HCT116 (cell line): ENCODE data around the gene MBP. TPM values are rescaled to one million over a fixed set of nuclear protein-coding genes. Genes with fewer than 3 reads are reported as not detected.

Experiments
- ATAC-seq: fragments of 200-7000 bp; cut with Tn5 transposase; 2 replicates; pipeline ENCODE4 v1.9.1; 2020; ENCODE audit warnings: mild to moderate bottlenecking, moderate library complexity
- BruUV-seq: library from RNA; stranded (reverse); fragments of 400-500 nt; replicated peaks from 2 replicates; lab custom pipeline; 2021; lab: Mats Ljungman, UMichigan
- CTCF ChIA-PET: fragments of 300-600 bp; sonication (Branson Sonifier 250); formaldehyde crosslinking; loops from one replicate; lab custom pipeline; 2021; ENCODE audit warnings: antibody characterized with exemption; lab: Charles Lee
- POLR2A ChIA-PET: fragments of 300-600, 350-600 bp; sonication (Branson Sonifier 250); formaldehyde crosslinking; loops from one replicate; lab custom pipeline; 2021; ENCODE audit warnings: antibody characterized with exemption; lab: Charles Lee
- RAD21 ChIA-PET, 2 experiments: fragments of 300-600 bp; sonication (Branson Sonifier 250); formaldehyde crosslinking; loops; one replicate each; lab custom pipeline; 2023; ENCODE audit warnings: low total read pairs in 2 of 2; ENCODE audit not compliant: uncharacterized antibody in 2 of 2, unreplicated experiment in 2 of 2, low non-redundant PET in 1 of 2; lab: Charles Lee
- DNase-seq: peaks from one replicate; pipeline ENCODE4 v3.0.0-alpha.2; 2010; ENCODE audit warnings: low read depth, low spot score
- H2AFZ ChIP-seq: fragments of 200-600 bp; shearing (Covaris generic), sonication (generic); 2 replicates; pipeline ENCODE4 v1.6.1; 2017; ENCODE audit warnings: low read depth, mixed run types, mixed read lengths, antibody characterized with exemption, low read length; ENCODE audit not compliant: poor library complexity, severe bottlenecking
- H3K27ac ChIP-seq: 2 replicates; pipeline ENCODE4 v1.5.1; 2012; ENCODE audit warnings: low read depth, low read length
- H3K27me3 ChIP-seq: fragments of 200-600 bp; sonication (generic); 2 replicates; pipeline ENCODE4 v1.6.1; 2016; ENCODE audit warnings: mixed run types, low read length, mixed read lengths; ENCODE audit not compliant: insufficient read depth
- H3K36me3 ChIP-seq, 2 experiments: fragments of 200-500 bp in 1 of 2; fragments of 200-600 bp in 1 of 2; sonication (Bioruptor generic) in 1 of 2; sonication (generic) in 1 of 2; 2 replicates each; pipeline versions ENCODE4 v1.5.1 to v1.6.1; 2014 to 2016; ENCODE audit warnings: low read length in 2 of 2, inconsistent platforms in 1 of 2, mixed read lengths in 1 of 2, mixed run types in 1 of 2; ENCODE audit not compliant: insufficient read depth in 2 of 2, control insufficient read depth in 1 of 2
- H3K4me1 ChIP-seq, 2 experiments: fragments of 200-600 bp in 1 of 2; sonication (generic) in 1 of 2; 2 replicates each; pipeline versions ENCODE4 v1.5.1 to v1.6.1; 2012 to 2017; ENCODE audit warnings: low read length in 2 of 2, inconsistent platforms in 1 of 2, mild to moderate bottlenecking in 1 of 2, mixed read lengths in 1 of 2, mixed run types in 1 of 2, moderate library complexity in 1 of 2; ENCODE audit not compliant: insufficient read depth in 2 of 2, control insufficient read depth in 1 of 2
- H3K4me2 ChIP-seq: fragments of 200-600 bp; sonication (generic); 2 replicates; pipeline ENCODE4 v1.6.1; 2017; ENCODE audit warnings: mixed run types, low read length, mixed read lengths
- H3K4me3 ChIP-seq, 2 experiments: fragments of 200-600 bp in 1 of 2; sonication (generic) in 1 of 2; replicated peaks in 1 of 2; 2 replicates each; pipeline ENCODE4 v1.5.1; 2011 to 2016; ENCODE audit warnings: low read length in 2 of 2, control low read depth in 1 of 2, low read depth in 1 of 2, mild to moderate bottlenecking in 1 of 2, mixed read lengths in 1 of 2, mixed run types in 1 of 2
- H3K79me2 ChIP-seq: fragments of 200-600 bp; sonication (generic); 2 replicates; pipeline ENCODE4 v1.6.1; 2017; ENCODE audit warnings: mild to moderate bottlenecking, mixed run types, low read length, moderate library complexity, mixed read lengths; ENCODE audit not compliant: insufficient read depth
- H3K9ac ChIP-seq: fragments of 200-600 bp; sonication (generic); 2 replicates; pipeline ENCODE4 v1.6.1; 2016; ENCODE audit warnings: low read length, mixed read lengths
- H3K9me2 ChIP-seq: fragments of 200-600 bp; sonication (generic), shearing (Covaris generic); 2 replicates; pipeline ENCODE4 v1.6.1; 2017; ENCODE audit warnings: mixed run types, mild to moderate bottlenecking, moderate library complexity; ENCODE audit not compliant: insufficient read depth
- H3K9me3 ChIP-seq, 2 experiments: fragments of 200-500 bp in 1 of 2; fragments of 200-600 bp in 1 of 2; sonication (Bioruptor generic) in 1 of 2; sonication (generic) in 1 of 2; 2 replicates each; pipeline ENCODE4 v1.6.1; 2014 to 2017; ENCODE audit warnings: low read length in 2 of 2, mixed read lengths in 2 of 2, inconsistent platforms in 1 of 2, low read depth in 1 of 2, mild to moderate bottlenecking in 1 of 2, mixed run types in 1 of 2, moderate library complexity in 1 of 2; ENCODE audit not compliant: control insufficient read depth in 1 of 2, insufficient read depth in 1 of 2
- H4K20me1 ChIP-seq: fragments of 200-600 bp; sonication (generic), shearing (Covaris generic); 2 replicates; pipeline ENCODE4 v1.6.1; 2017; ENCODE audit warnings: mixed run types, mild to moderate bottlenecking, moderate library complexity; ENCODE audit not compliant: insufficient read depth
- ATF3 ChIP-seq: IDR thresholded peaks from 2 replicates; pipeline ENCODE4 v1.6.1; 2012
- EGR1 ChIP-seq: IDR thresholded peaks from 2 replicates; pipeline ENCODE4 v1.6.1; 2012; ENCODE audit warnings: low read depth
- POLR2AphosphoS5 ChIP-seq: IDR thresholded peaks from 2 replicates; pipeline ENCODE4 v1.6.1; 2011; ENCODE audit warnings: mild to moderate bottlenecking, low read depth, low read length, moderate library complexity
- RAD21 ChIP-seq: IDR thresholded peaks from 2 replicates; pipeline ENCODE4 v1.6.1; 2012; ENCODE audit warnings: low read depth, mild to moderate bottlenecking
- SRF ChIP-seq: IDR thresholded peaks from 2 replicates; pipeline ENCODE4 v1.6.1; 2012; ENCODE audit warnings: low read depth
- TCF7L2 ChIP-seq: IDR thresholded peaks from 2 replicates; pipeline ENCODE4 v1.7.0; 2011; ENCODE audit warnings: borderline replicate concordance, inconsistent platforms; ENCODE audit not compliant: insufficient read depth, insufficient read length; ENCODE audit errors: extremely low read depth
- ZFX ChIP-seq: fragments of 450-650 bp; IDR thresholded peaks from 2 replicates; pipeline ENCODE4 v1.6.1; 2017
- intact Hi-C: fragments of 100-400 bp; cut with micrococcal nuclease; formaldehyde crosslinking; loops from 2 replicates; pipeline ENCODE4 v1.10.0; 2022
- total RNA-seq: library from RNA; stranded (reverse); gene quantifications from one replicate; pipeline ENCODE4 v1.2.1, GENCODE V29; 2021; ENCODE audit not compliant: unreplicated experiment
- TF ChIP-seq, protein P1 (sequence below): IDR thresholded peaks from 2 replicates; pipeline ENCODE4 v1.6.1; 2012
- TF ChIP-seq, protein P2 (sequence below): IDR thresholded peaks from 2 replicates; pipeline ENCODE4 v1.6.1; 2012; ENCODE audit warnings: low read depth
- TF ChIP-seq, protein P3 (sequence below): IDR thresholded peaks from 2 replicates; pipeline ENCODE4 v1.6.1; 2011; ENCODE audit warnings: mild to moderate bottlenecking, low read length, moderate library complexity; ENCODE audit not compliant: insufficient replicate concordance; ENCODE audit errors: extremely low read depth

Gene MBP
- total RNA-seq, 1 experiment from 2014 or later: 34.9 TPM

GRCh38 chr18:76957384-76958355 lies 174.9 kb downstream of the MBP start:
- ATAC-seq (no peak), DNase-seq (no peak)
- Histone ChIP-seq H3K27ac (no peak overlapping the region), H3K79me2 (no peaks in the 10 kb centered on the region), H3K9ac (no peak overlapping the region), H3K9me2 (no peaks in the 10 kb centered on the region), H3K27me3 (no peaks in the 10 kb centered on the region), H2AFZ (no peak overlapping the region), H3K4me3 (no peak overlapping the region), H3K4me2 (no peak overlapping the region), H3K4me1 (no peaks in the 10 kb centered on the region), H3K9me3 (no peaks in the 10 kb centered on the region), H3K36me3 (no peaks in the 10 kb centered on the region; a peak in 1 of 4 replicates), H4K20me1 (no peaks in the 10 kb centered on the region; the same call in 1 of the 2 replicates)
- CTCF ChIA-PET: no interaction called here
- no TSS peak for BruUV-seq
- intact Hi-C loops: no loop called here
- POLR2A ChIA-PET: no interaction called here
- TF ChIP-seq SRF (no peak), RAD21 (no peak), ZFX (no peak), ATF3 (no peak)
- TF ChIP-seq, protein P1, sequence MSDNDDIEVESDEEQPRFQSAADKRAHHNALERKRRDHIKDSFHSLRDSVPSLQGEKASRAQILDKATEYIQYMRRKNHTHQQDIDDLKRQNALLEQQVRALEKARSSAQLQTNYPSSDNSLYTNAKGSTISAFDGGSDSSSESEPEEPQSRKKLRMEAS: no peak
- RAD21 ChIA-PET: no interaction called here

DNA sequence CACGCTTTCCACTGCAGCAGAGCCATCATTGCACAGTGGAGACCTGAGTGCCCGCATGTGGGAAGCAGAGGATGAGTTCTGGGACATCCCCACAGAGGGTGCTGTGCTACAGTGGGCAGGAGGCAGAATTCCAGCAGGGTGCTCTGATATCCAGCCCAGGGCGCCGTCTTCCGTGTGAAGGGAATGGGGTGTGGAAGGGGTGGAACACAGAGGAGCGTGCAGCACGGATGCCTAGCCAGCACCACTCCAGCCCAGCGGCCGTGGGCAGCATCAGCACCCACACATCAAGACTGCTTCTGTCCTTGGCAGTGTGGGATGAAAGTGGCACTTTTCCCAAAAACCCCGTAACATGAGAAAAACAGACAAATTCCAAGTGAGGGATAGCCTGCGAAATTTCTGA lies 175.9 kb downstream of the MBP start:
- no peak overlapping the region for H3K27ac ChIP-seq
- ATAC-seq: no peak
- no peaks in the 10 kb centered on the region for H3K27me3 ChIP-seq
- H3K4me1 ChIP-seq: no peaks in the 10 kb centered on the region
- H4K20me1 ChIP-seq: no peaks in the 10 kb centered on the region; the same call in 1 of the 2 replicates
- no peaks in the 10 kb centered on the region for H3K9me2 ChIP-seq
- no TSS peak for BruUV-seq
- H3K36me3 ChIP-seq: no peaks in the 10 kb centered on the region; a peak in 1 of 4 replicates
- intact Hi-C loops: no loop called here
- H3K4me2 ChIP-seq: no peak overlapping the region
- no peaks in the 10 kb centered on the region for H3K9me3 ChIP-seq
- no peak overlapping the region for H2AFZ ChIP-seq
- no peak overlapping the region for H3K9ac ChIP-seq
- ChIA-PET POLR2A (no interaction called here), RAD21 (interaction anchor here in 1 of 2 experiments (0.6 kb wide), 1 partner anchor 71 kb away, joined by 3 read pairs; no protein-coding TSS in a partner anchor), CTCF (no interaction called here)
- no peaks in the 10 kb centered on the region for H3K79me2 ChIP-seq
- no peak for DNase-seq
- no peak overlapping the region for H3K4me3 ChIP-seq
- no peak for TF ChIP-seq TCF7L2
- no peak for TF ChIP-seq POLR2AphosphoS5
- TF ChIP-seq, protein P2, sequence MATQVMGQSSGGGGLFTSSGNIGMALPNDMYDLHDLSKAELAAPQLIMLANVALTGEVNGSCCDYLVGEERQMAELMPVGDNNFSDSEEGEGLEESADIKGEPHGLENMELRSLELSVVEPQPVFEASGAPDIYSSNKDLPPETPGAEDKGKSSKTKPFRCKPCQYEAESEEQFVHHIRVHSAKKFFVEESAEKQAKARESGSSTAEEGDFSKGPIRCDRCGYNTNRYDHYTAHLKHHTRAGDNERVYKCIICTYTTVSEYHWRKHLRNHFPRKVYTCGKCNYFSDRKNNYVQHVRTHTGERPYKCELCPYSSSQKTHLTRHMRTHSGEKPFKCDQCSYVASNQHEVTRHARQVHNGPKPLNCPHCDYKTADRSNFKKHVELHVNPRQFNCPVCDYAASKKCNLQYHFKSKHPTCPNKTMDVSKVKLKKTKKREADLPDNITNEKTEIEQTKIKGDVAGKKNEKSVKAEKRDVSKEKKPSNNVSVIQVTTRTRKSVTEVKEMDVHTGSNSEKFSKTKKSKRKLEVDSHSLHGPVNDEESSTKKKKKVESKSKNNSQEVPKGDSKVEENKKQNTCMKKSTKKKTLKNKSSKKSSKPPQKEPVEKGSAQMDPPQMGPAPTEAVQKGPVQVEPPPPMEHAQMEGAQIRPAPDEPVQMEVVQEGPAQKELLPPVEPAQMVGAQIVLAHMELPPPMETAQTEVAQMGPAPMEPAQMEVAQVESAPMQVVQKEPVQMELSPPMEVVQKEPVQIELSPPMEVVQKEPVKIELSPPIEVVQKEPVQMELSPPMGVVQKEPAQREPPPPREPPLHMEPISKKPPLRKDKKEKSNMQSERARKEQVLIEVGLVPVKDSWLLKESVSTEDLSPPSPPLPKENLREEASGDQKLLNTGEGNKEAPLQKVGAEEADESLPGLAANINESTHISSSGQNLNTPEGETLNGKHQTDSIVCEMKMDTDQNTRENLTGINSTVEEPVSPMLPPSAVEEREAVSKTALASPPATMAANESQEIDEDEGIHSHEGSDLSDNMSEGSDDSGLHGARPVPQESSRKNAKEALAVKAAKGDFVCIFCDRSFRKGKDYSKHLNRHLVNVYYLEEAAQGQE: no peak
- TF ChIP-seq EGR1: no peak
- TF ChIP-seq, protein P3, sequence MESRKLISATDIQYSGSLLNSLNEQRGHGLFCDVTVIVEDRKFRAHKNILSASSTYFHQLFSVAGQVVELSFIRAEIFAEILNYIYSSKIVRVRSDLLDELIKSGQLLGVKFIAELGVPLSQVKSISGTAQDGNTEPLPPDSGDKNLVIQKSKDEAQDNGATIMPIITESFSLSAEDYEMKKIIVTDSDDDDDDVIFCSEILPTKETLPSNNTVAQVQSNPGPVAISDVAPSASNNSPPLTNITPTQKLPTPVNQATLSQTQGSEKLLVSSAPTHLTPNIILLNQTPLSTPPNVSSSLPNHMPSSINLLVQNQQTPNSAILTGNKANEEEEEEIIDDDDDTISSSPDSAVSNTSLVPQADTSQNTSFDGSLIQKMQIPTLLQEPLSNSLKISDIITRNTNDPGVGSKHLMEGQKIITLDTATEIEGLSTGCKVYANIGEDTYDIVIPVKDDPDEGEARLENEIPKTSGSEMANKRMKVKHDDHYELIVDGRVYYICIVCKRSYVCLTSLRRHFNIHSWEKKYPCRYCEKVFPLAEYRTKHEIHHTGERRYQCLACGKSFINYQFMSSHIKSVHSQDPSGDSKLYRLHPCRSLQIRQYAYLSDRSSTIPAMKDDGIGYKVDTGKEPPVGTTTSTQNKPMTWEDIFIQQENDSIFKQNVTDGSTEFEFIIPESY: no peak
- no peak for TF ChIP-seq ZFX
